SJCRH30 (cell line): Measurements from ENCODE around the gene CD1E. TPM values are rescaled to one million over a fixed set of nuclear protein-coding genes. Genes with fewer than 3 reads are reported as not detected.

Source experiments
- DNase-seq, 2 experiments: peaks; one replicate each; pipeline ENCODE4 v3.0.0-alpha.2; 2015 to 2020
- H3K27ac ChIP-seq: fragments of 250-450 bp; sonication (Bioruptor Pico); 2 replicates; pipeline ENCODE4 v1.5.1; 2020; ENCODE audit warnings: mild to moderate bottlenecking, moderate library complexity
- H3K27me3 ChIP-seq: fragments of 250-450 bp; sonication (Bioruptor Pico); 2 replicates; pipeline ENCODE4 v1.5.1; 2020; ENCODE audit warnings: mild to moderate bottlenecking, moderate library complexity
- H3K36me3 ChIP-seq: fragments of 250-450 bp; sonication (Bioruptor Pico); 2 replicates; pipeline ENCODE4 v1.5.1; 2020; ENCODE audit warnings: mild to moderate bottlenecking, moderate library complexity
- H3K4me1 ChIP-seq: fragments of 250-450 bp; sonication (Bioruptor Pico); 2 replicates; pipeline ENCODE4 v1.5.1; 2020; ENCODE audit warnings: mild to moderate bottlenecking, moderate library complexity
- H3K4me3 ChIP-seq: fragments of 250-450 bp; sonication (Bioruptor Pico); 2 replicates; pipeline ENCODE4 v1.5.1; 2020; ENCODE audit warnings: mild to moderate bottlenecking, moderate library complexity
- H3K9me3 ChIP-seq: fragments of 250-450 bp; sonication (Bioruptor Pico); replicated peaks from 2 replicates; pipeline ENCODE4 v1.5.1; 2020; ENCODE audit warnings: mild to moderate bottlenecking, moderate library complexity
- total RNA-seq: library from RNA; depleted of rRNA; stranded (reverse); fragments of >200 nt; shearing (Covaris generic); gene quantifications from 2 replicates; pipeline ENCODE4 v1.2.3, GENCODE V29; 2014; rRNA removed

CD1E gene
- total RNA-seq, 1 experiment from 2014 or later = 0.34 TPM

DNA sequence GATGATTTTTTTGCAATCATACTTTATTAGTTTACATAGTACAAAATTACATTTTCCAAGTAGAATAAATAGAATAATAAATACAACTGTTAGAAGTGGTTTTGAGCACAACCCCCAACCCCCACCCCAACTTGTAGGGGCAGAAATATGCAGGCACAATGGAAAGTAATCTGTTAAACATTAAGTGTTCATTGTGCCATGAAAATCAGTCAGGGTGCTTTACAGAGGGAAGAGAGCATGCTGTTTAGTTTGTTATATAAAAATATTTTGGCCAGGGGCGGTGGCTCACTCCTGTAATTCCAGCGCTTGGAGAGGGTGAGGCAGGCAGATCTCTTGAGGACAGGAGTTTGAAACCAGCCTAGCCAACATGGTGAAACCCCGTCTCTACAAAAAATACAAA, 43.0 kb downstream of the CD1E start:
- Histone ChIP-seq H3K4me3 (no peak overlapping the region), H3K9me3 (no peaks in the 10 kb centered on the region)

DNA sequence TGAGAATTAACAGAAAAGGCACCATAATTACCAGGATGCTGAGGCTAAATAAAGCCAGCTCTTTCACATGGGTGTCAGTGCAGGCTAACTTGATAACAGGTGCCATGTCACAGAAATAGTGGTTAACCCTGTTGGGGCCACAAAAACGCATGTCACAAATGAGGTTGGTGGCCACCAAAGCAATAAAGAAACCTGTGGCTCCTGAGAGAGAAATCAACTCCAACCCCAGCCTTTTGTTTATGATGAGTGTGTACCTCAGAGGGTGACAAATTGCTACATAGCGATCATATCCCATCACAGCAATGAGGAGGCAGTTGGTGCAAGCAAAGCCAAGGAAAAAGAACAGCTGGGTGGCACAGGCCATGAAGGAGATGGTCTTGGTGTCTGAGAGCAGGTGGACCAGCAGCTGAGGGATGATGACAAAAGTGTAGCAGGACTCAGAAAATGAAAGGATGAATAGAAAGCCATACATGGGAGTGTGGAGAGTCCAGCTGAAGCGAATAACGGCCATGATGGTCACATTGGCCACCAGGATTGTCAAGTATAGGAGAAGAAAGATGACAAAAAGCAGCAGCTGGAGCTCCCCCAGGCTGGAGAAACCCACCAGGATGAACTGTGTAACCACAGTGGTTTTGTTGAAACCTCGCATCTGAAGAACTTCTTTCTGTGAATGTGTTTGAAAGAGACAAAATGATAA, 45.3 kb downstream of the CD1E start, which contains the start of gene OR10T2:
TSS of gene OR10T2 (minus strand) at position 649 of the 697 bp plus-strand sequence. CDS start at position 649, 0 bp downstream.
- Histone ChIP-seq H3K9me3 (no peaks in the 10 kb centered on the region), H3K27ac (peak within 1 kb of the TSS; percentile 69), H3K4me1 (peaks cover 13% of the 10 kb centered on the region; the same call in 1 of the 2 replicates), H3K27me3 (no peaks in the 10 kb centered on the region; the same call in 1 of the 2 replicates), H3K4me3 (no peak within 1 kb of the TSS), H3K36me3 (no peaks in the 10 kb centered on the region)
- DNase-seq = peak; percentile 50 to 74

More for the DNA sequence above, 43.0 kb downstream of the CD1E start:
- Histone ChIP-seq H3K4me1 (peaks cover 13% of the 10 kb centered on the region; the same call in 1 of the 2 replicates), H3K27ac (no peak overlapping the region), H3K36me3 (no peaks in the 10 kb centered on the region), H3K27me3 (no peaks in the 10 kb centered on the region; the same call in 1 of the 2 replicates)
- no peak for DNase-seq

DNA sequence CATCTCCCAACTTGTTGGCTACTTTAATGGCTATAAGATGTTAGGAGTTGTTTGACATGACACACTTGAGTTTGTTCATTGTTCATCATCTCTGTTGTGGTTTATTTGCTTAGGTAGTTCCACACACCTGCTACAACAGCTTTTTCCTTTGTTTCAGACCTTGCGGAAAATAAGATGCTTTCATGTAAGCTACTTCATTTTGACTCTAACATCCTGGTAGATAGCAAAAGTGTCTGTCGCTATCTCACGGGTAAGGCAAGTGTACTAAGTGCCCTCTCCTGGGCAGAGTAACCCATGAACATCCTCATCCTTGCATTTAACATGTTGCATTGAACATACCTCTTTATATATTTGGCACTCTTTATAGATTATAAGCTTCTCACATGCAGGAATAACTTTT, 47.2 kb downstream of the CD1E start:
- no peak overlapping the region for H3K27ac ChIP-seq
- H3K36me3 ChIP-seq = no peaks in the 10 kb centered on the region
- no peaks in the 10 kb centered on the region; the same call in 1 of the 2 replicates for H3K27me3 ChIP-seq
- no peak for DNase-seq
- no peaks in the 10 kb centered on the region for H3K9me3 ChIP-seq
- H3K4me1 ChIP-seq = peaks cover 13% of the 10 kb centered on the region; the same call in 1 of the 2 replicates
- no peak overlapping the region for H3K4me3 ChIP-seq

DNA sequence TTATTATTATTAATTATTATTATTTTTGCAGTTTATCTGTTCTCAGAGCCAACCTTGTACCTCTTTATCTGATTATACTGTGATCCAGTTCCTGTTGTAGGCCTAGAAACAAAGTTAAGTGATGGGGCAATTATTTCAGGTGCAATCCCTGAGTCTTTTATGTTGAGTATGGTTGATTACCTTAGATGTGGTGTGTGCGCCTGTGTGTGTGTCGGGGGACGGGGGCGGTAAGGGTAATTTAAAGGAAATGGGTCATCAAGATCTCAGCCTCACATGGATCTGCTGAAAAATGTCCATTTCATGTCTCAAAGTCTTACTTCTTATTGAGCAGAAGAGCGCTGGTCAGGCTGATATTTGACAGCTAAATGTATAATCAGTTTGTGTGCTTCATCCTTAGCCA, 53.4 kb downstream of the CD1E start:
- H3K4me3 ChIP-seq = no peak overlapping the region
- no peaks in the 10 kb centered on the region for H3K9me3 ChIP-seq
- H3K27me3 ChIP-seq = no peaks in the 10 kb centered on the region
- H3K4me1 ChIP-seq = no peaks in the 10 kb centered on the region
- DNase-seq = no peak
- no peak overlapping the region for H3K27ac ChIP-seq
- H3K36me3 ChIP-seq = no peaks in the 10 kb centered on the region

Other genes with a start within 250 kb of the CD1E start
- not detected in 2 replicates for gene CD1D, start 173.0 kb upstream of the CD1E start, total RNA-seq
- gene CD1A, start 99.5 kb upstream of the CD1E start, total RNA-seq = not detected in 2 replicates
- not detected in 2 replicates for gene CD1C, start 64.0 kb upstream of the CD1E start, total RNA-seq
- gene CD1B, start 22.4 kb upstream of the CD1E start, total RNA-seq = 0.13 TPM in 1 of 2 replicates, not detected in the other
- gene OR10T2, start 45.6 kb downstream of the CD1E start, total RNA-seq = not detected in 2 replicates
- gene OR10K2, start 72.3 kb downstream of the CD1E start, total RNA-seq = not detected in 2 replicates
- gene OR10K1, start 107.9 kb downstream of the CD1E start, total RNA-seq = not detected in 2 replicates
- not detected in 2 replicates for gene OR10R2, start 118.3 kb downstream of the CD1E start, total RNA-seq
- not detected in 2 replicates for gene OR6Y1, start 200.5 kb downstream of the CD1E start, total RNA-seq
- gene OR6P1, start 216.7 kb downstream of the CD1E start, total RNA-seq = not detected in 2 replicates
- not detected in 2 replicates for gene OR10X1, start 226.0 kb downstream of the CD1E start, total RNA-seq